Neural progenitor cell (in vitro differentiated cells): ENCODE results near the gene ACOX3. TPM values are rescaled to one million over a fixed set of nuclear protein-coding genes. Genes with fewer than 3 reads are reported as not detected.

ENCODE experiments used
- DNase-seq: peaks from one replicate; pipeline ENCODE4 v3.0.0-alpha.2; 2016; ENCODE audit warnings: low spot score
- H2AFZ ChIP-seq: fragments of 200-600 bp; sonication (generic); replicated peaks from 2 replicates; pipeline ENCODE4 v1.6.1; 2016; ENCODE audit warnings: antibody characterized with exemption
- H3F3A ChIP-seq: fragments of 200-600 bp; sonication (generic); 2 replicates; pipeline ENCODE4 v1.6.1; 2016; ENCODE audit warnings: antibody characterized with exemption, low read depth
- H3K27ac ChIP-seq: fragments of 200-600 bp; sonication (generic); 2 replicates; pipeline ENCODE4 v1.5.1; 2016; ENCODE audit warnings: mild to moderate bottlenecking
- H3K27me3 ChIP-seq: fragments of 200-600 bp; sonication (generic); 2 replicates; pipeline ENCODE4 v1.6.1; 2016; ENCODE audit warnings: mild to moderate bottlenecking, moderate library complexity
- H3K36me3 ChIP-seq: fragments of 200-600 bp; sonication (generic); 2 replicates; pipeline ENCODE4 v1.5.1; 2016
- H3K4me1 ChIP-seq: fragments of 200-600 bp; sonication (generic); 2 replicates; pipeline ENCODE4 v1.6.1; 2016; ENCODE audit warnings: mixed run types
- H3K4me2 ChIP-seq: fragments of 200-600 bp; sonication (generic); 2 replicates; pipeline ENCODE4 v1.6.1; 2016
- H3K4me3 ChIP-seq: fragments of 200-600 bp; sonication (generic); 2 replicates; pipeline ENCODE4 v1.5.1; 2016
- H3K79me2 ChIP-seq: fragments of 200-600 bp; sonication (generic); 2 replicates; pipeline ENCODE4 v1.6.1; 2016; ENCODE audit warnings: low read depth
- H3K9ac ChIP-seq: fragments of 200-600 bp; sonication (generic); 2 replicates; pipeline ENCODE4 v1.6.1; 2016
- H3K9me3 ChIP-seq: fragments of 200-600 bp; sonication (generic); 2 replicates; pipeline ENCODE4 v1.5.1; 2016; ENCODE audit warnings: low read depth
- H4K20me1 ChIP-seq: fragments of 200-600 bp; sonication (generic); 2 replicates; pipeline ENCODE4 v1.6.1; 2016; ENCODE audit warnings: low read depth
- H3K27ac Mint-ChIP-seq: 3 replicates; pipeline ENCODE4 v1.8.0; 2021; ENCODE audit warnings: mixed read lengths
- H3K27me3 Mint-ChIP-seq: 2 replicates; pipeline ENCODE4 v1.8.0; 2022; ENCODE audit warnings: low read depth, mild to moderate bottlenecking, inconsistent platforms, moderate library complexity, mixed read lengths; ENCODE audit not compliant: insufficient read depth
- H3K36me3 Mint-ChIP-seq: 3 replicates; pipeline ENCODE4 v1.8.0; 2021; ENCODE audit warnings: mixed read lengths
- H3K4me1 Mint-ChIP-seq: 3 replicates; pipeline ENCODE4 v1.8.0; 2021; ENCODE audit warnings: mixed read lengths
- H3K4me3 Mint-ChIP-seq: 3 replicates; pipeline ENCODE4 v1.8.0; 2021; ENCODE audit warnings: mild to moderate bottlenecking, moderate library complexity, mixed read lengths
- H3K9me3 Mint-ChIP-seq: 3 replicates; pipeline ENCODE4 v1.8.0; 2020; ENCODE audit warnings: mixed read lengths
- EZH2 ChIP-seq: fragments of 200-600 bp; sonication (generic); IDR thresholded peaks from 2 replicates; pipeline ENCODE4 v1.6.1; 2017; ENCODE audit warnings: antibody characterized with exemption, mild to moderate bottlenecking, moderate library complexity
- EZH2phosphoT487 ChIP-seq: fragments of 200-600 bp; sonication (generic); IDR thresholded peaks from 2 replicates; pipeline ENCODE4 v1.6.1; 2017; ENCODE audit warnings: antibody characterized with exemption
- total RNA-seq: library from RNA; depleted of rRNA; stranded (reverse); fragments of >200 nt; gene quantifications from 2 replicates; pipeline ENCODE4 v1.2.3, GENCODE V29; 2015; ENCODE audit warnings: low replicate concordance
- TF ChIP-seq, protein P1 (sequence below): fragments of 200-600 bp; sonication (generic); IDR thresholded peaks from 2 replicates; pipeline ENCODE4 v1.5.1; 2017; ENCODE audit warnings: antibody characterized with exemption, mild to moderate bottlenecking

The ACOX3 gene
- total RNA-seq, 1 donor from 2014 or later = 14.0 TPM

- Histone ChIP-seq H3K36me3 (no peaks in the 10 kb centered on the region), H3K4me3 (no peak overlapping the region), H4K20me1 (no peaks in the 10 kb centered on the region), H3K27me3 (no peaks in the 10 kb centered on the region), H3K27ac (no peak overlapping the region), H3K4me1 (no peaks in the 10 kb centered on the region), H3K79me2 (no peaks in the 10 kb centered on the region), H3K9ac (no peak overlapping the region), H3F3A (no peaks in the 10 kb centered on the region), H3K9me3 (no peaks in the 10 kb centered on the region), H3K4me2 (no peak overlapping the region), H2AFZ (no peak overlapping the region)
- Mint-ChIP-seq H3K4me3 (no peak overlapping the region), H3K36me3 (peaks cover 3% of the 10 kb centered on the region), H3K9me3 (peaks cover 19% of the 10 kb centered on the region), H3K4me1 (peaks cover 9% of the 10 kb centered on the region), H3K27me3 (no peaks in the 10 kb centered on the region), H3K27ac (no peak overlapping the region)
- TF ChIP-seq, protein P1, sequence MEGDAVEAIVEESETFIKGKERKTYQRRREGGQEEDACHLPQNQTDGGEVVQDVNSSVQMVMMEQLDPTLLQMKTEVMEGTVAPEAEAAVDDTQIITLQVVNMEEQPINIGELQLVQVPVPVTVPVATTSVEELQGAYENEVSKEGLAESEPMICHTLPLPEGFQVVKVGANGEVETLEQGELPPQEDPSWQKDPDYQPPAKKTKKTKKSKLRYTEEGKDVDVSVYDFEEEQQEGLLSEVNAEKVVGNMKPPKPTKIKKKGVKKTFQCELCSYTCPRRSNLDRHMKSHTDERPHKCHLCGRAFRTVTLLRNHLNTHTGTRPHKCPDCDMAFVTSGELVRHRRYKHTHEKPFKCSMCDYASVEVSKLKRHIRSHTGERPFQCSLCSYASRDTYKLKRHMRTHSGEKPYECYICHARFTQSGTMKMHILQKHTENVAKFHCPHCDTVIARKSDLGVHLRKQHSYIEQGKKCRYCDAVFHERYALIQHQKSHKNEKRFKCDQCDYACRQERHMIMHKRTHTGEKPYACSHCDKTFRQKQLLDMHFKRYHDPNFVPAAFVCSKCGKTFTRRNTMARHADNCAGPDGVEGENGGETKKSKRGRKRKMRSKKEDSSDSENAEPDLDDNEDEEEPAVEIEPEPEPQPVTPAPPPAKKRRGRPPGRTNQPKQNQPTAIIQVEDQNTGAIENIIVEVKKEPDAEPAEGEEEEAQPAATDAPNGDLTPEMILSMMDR = no peak
- TF ChIP-seq EZH2 (no peak), EZH2phosphoT487 (no peak)
- no peak for DNase-seq
Observed at GRCh38 chr4:8340781-8341241, 99.7 kb downstream of the ACOX3 start.

DNA sequence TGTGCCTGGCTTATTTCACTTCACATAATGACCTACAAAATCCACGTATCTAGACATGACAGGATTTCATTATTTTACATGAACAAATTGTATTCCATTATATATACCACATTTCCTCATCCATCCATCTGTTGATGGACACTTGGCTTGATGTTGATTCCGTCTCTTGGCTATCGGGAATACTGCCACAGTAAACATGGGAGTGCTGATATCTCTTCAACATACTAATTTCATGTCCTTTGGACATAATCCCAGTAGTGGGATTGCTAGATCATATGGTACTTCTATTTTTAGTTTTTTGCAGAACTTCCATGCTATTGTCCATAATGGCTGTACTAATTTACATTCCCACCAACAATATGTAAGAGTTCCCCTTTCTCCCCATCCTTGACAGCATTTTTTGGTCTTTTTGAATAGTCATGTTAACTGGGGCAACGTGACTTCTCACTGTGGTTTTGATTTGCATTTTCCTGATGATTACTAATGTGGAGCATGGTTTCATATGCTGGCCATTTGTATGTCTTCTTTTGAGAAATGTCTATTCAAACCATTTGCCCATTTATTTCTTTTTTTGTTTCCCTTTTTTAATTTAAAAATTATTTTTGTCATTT, 102.1 kb downstream of the ACOX3 start:
- no peak for DNase-seq
- no peak overlapping the region for H2AFZ ChIP-seq
- H3F3A ChIP-seq = no peaks in the 10 kb centered on the region
- no peaks in the 10 kb centered on the region for H4K20me1 ChIP-seq
- no peaks in the 10 kb centered on the region for H3K9me3 ChIP-seq
- H3K9ac ChIP-seq = no peak overlapping the region
- no peaks in the 10 kb centered on the region for H3K79me2 ChIP-seq
- no peaks in the 10 kb centered on the region for H3K27me3 ChIP-seq
- peaks cover 22% of the 10 kb centered on the region for H3K9me3 Mint-ChIP-seq
- no peaks in the 10 kb centered on the region for H3K27me3 Mint-ChIP-seq
- no peak overlapping the region for H3K27ac Mint-ChIP-seq
- H3K4me1 Mint-ChIP-seq = peaks cover 4% of the 10 kb centered on the region
- TF ChIP-seq, protein P1 = no peak
- TF ChIP-seq EZH2 (no peak), EZH2phosphoT487 (no peak)
- H3K27ac ChIP-seq = no peak overlapping the region
- no peaks in the 10 kb centered on the region for H3K4me1 ChIP-seq
- H3K36me3 Mint-ChIP-seq = peaks cover 3% of the 10 kb centered on the region
- H3K4me3 ChIP-seq = no peak overlapping the region
- H3K36me3 ChIP-seq = no peaks in the 10 kb centered on the region
- no peak overlapping the region for H3K4me2 ChIP-seq
- H3K4me3 Mint-ChIP-seq = no peak overlapping the region

- H3K4me1 Mint-ChIP-seq = no peaks in the 10 kb centered on the region
- H3K9me3 Mint-ChIP-seq = peaks cover 22% of the 10 kb centered on the region
- TF ChIP-seq EZH2 (no peak), EZH2phosphoT487 (no peak)
- TF ChIP-seq, protein P1 = no peak
- Histone ChIP-seq H3K79me2 (no peaks in the 10 kb centered on the region), H3K27me3 (no peaks in the 10 kb centered on the region), H4K20me1 (no peaks in the 10 kb centered on the region), H3K4me2 (no peak overlapping the region), H2AFZ (no peak overlapping the region), H3K4me3 (no peak overlapping the region), H3K27ac (no peak overlapping the region), H3F3A (no peaks in the 10 kb centered on the region), H3K4me1 (no peaks in the 10 kb centered on the region), H3K9me3 (no peaks in the 10 kb centered on the region), H3K36me3 (no peaks in the 10 kb centered on the region), H3K9ac (no peak overlapping the region)
- DNase-seq = no peak
- H3K4me3 Mint-ChIP-seq = no peak overlapping the region
- H3K27ac Mint-ChIP-seq = no peak overlapping the region
- H3K36me3 Mint-ChIP-seq = no peaks in the 10 kb centered on the region
- peaks cover 4% of the 10 kb centered on the region for H3K27me3 Mint-ChIP-seq
Observed at GRCh38 chr4:8336412-8337075, 104.0 kb downstream of the ACOX3 start.
